WI38 (cell line): ENCODE results near the gene DNAJC6.

Experiments
- H3K4me3 ChIP-seq: 2 replicates; pipeline ENCODE4 v1.5.1; 2011; ENCODE audit warnings: low read depth, mild to moderate bottlenecking, control low read depth, low read length
- TF ChIP-seq, protein P1 (sequence below): IDR thresholded peaks from 2 replicates; pipeline ENCODE4 v1.5.1; 2012; ENCODE audit warnings: low read depth, mild to moderate bottlenecking, control low read depth, low read length

Gene DNAJC6

DNA sequence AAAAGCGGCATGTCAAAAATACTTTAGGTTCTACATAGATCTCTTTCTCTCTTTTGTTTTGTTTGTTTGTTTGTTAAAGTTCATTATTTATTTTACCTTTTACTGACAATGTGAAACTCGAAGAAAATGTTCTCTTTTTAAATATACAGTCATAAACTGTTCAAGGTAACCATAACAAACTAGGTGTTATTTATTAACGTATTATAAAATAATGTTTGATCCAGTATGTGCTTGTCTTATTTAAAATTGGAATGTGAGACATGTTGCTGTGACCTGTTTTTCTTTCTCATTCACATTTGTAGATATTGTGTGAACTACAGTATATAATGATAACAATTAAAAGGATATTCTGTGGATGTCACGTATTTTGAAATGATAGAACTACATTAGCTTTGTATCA, 105.2 kb downstream of the DNAJC6 start:
- TF ChIP-seq, protein P1, sequence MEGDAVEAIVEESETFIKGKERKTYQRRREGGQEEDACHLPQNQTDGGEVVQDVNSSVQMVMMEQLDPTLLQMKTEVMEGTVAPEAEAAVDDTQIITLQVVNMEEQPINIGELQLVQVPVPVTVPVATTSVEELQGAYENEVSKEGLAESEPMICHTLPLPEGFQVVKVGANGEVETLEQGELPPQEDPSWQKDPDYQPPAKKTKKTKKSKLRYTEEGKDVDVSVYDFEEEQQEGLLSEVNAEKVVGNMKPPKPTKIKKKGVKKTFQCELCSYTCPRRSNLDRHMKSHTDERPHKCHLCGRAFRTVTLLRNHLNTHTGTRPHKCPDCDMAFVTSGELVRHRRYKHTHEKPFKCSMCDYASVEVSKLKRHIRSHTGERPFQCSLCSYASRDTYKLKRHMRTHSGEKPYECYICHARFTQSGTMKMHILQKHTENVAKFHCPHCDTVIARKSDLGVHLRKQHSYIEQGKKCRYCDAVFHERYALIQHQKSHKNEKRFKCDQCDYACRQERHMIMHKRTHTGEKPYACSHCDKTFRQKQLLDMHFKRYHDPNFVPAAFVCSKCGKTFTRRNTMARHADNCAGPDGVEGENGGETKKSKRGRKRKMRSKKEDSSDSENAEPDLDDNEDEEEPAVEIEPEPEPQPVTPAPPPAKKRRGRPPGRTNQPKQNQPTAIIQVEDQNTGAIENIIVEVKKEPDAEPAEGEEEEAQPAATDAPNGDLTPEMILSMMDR = no peak
- H3K4me3 ChIP-seq = no peak overlapping the region

DNA sequence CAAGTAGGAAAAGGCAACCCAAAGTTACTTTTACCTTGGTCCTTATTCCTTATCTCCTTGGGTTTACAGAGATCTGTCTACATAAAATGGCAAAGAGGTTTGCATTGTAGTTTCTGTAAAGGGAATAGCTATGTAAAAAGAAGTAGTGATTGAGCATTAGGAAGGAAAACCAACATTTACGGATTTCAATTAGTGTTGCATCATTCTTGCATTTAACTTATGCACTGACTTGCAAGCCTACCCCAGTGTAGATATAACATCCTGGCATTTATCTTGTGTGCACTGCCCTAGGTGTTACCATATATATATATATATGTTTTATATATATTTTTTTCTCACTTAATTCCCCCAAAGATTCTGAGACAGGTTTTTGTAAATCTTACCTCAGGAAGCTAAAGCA, 107.4 kb downstream of the DNAJC6 start:
- H3K4me3 ChIP-seq = no peak overlapping the region

DNA sequence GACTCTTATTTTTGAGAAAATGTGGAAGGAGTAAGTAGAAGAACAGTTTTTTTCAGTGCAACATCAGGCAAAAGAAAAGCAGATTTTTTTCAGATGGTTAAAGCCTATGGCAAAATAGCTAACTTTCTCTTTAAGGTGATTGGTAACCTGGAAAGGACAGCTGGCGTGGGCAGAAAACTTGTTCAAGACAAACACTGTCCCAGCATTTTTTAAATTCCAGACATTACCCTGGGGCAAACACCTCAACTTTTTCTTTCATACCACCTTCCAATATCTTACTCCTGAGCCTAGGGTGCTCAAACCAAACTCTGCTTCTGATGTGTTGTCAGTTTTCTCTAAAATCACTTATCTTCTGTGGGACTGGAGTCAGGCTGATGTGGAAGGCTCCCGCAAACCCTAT, 108.4 kb downstream of the DNAJC6 start:
- H3K4me3 ChIP-seq = no peak overlapping the region
- TF ChIP-seq, protein P1 = no peak

More for the DNA sequence above, 107.4 kb downstream of the DNAJC6 start:
- TF ChIP-seq, protein P1 = no peak

DNA sequence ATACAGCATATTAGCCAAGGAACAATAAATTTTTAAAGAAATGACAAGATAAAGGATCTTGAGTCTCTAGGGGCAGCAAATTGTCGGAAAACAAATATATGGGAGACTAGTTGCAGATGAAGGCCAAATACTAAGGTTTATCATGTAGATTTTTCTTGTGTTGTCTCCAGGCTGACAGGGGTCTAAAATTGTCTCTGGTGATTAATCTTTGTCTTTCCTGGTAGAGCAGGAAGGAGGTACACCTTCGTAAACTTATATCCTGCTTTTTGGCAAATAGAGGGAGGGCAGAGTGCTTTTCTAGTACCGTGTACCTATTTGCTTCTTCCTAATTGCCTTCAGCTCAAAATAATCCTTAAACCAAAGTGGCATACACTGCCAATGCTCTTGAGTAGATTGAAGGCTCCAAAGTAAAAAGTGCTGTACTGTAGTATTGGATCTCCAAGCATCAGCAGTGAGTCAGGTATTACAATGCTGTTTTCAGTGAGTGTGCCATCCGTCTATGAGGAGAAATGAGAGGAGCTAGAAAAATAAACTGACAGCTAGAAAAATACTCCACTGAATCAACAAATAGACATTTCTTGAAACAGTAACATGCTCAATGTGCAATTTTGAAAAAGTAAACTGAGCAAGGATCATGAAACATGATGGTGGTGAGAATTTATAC, 109.3 kb downstream of the DNAJC6 start:
- TF ChIP-seq, protein P1 = no peak
- H3K4me3 ChIP-seq = no peak overlapping the region

DNA sequence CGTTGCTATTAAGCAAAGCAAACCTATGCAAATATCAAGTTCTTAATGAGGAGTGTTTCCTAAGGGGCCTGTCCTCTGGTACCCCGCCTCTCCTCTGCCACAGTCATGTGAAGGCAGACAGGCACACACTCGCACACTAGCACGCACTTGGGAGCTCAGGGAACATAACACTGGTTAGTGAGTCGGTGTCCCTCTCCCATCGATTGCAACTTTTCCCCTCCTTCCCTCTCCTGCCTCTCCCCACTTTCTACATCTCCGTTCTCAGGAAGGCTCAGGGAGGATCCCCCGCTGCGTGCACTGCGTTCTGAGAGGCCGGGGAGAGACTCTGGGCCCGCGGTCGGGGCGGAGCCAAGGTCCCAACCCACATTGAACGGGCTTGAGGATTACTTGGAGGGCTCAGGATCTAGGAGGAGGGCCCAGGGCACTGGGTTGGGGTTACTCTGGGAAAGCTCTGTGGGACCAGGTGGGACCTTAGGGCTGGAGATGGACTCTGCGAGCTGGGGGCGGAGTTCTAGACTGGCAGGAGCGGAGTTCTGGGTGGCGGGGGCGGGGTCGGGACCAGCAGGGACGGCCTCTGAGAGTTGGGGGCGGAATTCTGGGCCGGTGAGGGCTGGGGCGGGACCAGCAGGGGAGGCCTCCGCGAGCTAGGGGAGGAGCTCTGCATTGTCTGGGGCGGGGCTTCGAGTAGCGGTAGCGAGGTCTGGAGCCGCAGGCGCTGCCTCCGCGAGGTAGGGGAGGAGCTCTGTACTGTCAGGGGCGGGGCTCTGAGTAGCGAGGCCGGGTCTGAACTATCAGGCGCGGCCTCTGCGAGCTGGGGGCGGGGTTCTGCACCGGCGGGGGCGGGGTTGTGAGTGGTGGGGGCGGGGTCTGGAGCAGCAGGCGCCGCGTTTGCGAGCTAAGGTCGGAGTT, 110.6 kb downstream of the DNAJC6 start:
- TF ChIP-seq, protein P1 = no peak
- peak overlapping the region; percentile 95 for H3K4me3 ChIP-seq

DNA sequence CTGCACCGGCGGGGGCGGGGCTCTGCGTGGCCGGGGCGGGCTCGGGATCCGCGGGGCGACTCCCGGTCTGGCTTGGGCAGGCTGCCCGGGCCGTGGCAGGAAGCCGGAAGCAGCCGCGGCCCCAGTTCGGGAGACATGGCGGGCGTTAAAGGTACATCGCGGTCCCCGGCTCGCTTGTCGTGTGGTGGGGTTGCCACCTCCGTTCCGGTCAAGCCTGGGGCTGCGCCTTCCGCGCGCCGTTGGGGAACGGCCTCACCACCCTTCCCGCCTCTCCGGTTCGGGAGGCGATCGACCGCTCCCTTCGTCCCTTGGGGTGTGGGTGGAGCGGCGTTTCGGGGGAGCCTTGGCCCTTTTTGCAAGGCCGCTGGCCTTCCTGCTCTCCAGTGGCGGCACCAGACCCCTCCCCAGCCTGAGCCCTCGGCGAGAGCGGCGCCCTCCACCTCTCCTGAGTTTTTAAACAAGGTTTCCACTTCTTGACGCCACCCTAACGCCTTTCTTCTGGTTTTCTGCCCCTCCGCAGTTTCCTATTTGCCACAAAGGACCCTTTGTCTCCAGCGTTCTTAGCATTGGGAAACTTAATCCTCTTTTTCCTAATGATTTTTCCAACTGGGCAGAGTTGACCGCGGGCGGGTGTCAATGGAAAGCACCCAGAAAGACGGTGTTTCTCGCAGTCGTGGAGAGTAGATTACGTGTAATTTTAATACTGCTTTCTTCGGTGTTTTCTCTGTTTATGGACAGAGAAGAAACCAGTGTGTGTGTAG, 111.4 kb downstream of the DNAJC6 start, which contains the start of the genes LEPR and LEPROT:
TSS of gene LEPR (plus strand) at position 79 of the 761 bp plus-strand sequence. CDS start 144,898 bp downstream, outside the sequence.
TSS of gene LEPROT (plus strand) at position 79 of the 761 bp plus-strand sequence. CDS start at position 136, 57 bp downstream.
- peak within 1 kb of the TSS; percentile 95 for H3K4me3 ChIP-seq
- TF ChIP-seq, protein P1 = no peak
